GM12878 (cell line): ENCODE results near the gene COL24A1.

Experiments
- BACH1 ChIP-seq: fragments of 450-650 bp; IDR thresholded peaks from 2 replicates; pipeline ENCODE4 v1.6.1; 2017; ENCODE audit warnings: mild to moderate bottlenecking, borderline replicate concordance
- CBX5 ChIP-seq: sonication (generic); IDR thresholded peaks from 2 replicates; pipeline ENCODE4 v1.6.1; 2016; ENCODE audit warnings: low read depth, moderate library complexity, mild to moderate bottlenecking, inconsistent platforms
- CTCF ChIP-seq, 3 experiments: IDR thresholded peaks in 2 of 3; conservative IDR thresholded peaks in 1 of 3; 2 replicates each; pipeline ENCODE4 v1.5.1; 2011; ENCODE audit warnings: low read depth in 3 of 3, low read length in 3 of 3, mild to moderate bottlenecking in 3 of 3, control low read depth in 2 of 3, moderate library complexity in 2 of 3, inconsistent platforms in 1 of 3, mixed read lengths in 1 of 3; ENCODE audit not compliant: control insufficient read depth in 2 of 3, insufficient read depth in 1 of 3; ENCODE audit errors: extremely low read depth in 1 of 3
- NBN ChIP-seq: fragments of 450-650 bp; IDR thresholded peaks from 2 replicates; pipeline ENCODE4 v1.6.1; 2016
- PBX3 ChIP-seq: IDR thresholded peaks from 2 replicates; pipeline ENCODE4 v1.6.1; 2011; ENCODE audit warnings: mild to moderate bottlenecking, low read depth, low read length, moderate library complexity; ENCODE audit not compliant: insufficient replicate concordance
- RBBP5 ChIP-seq: fragments of 200-600 bp; sonication (generic); conservative IDR thresholded peaks from 2 replicates; pipeline ENCODE4 v1.6.1; 2016
- SUZ12 ChIP-seq: fragments of 200-600 bp; sonication (generic); IDR thresholded peaks from one replicate; pipeline ENCODE4 v1.6.1; 2018; ENCODE audit warnings: antibody characterized with exemption, mild to moderate bottlenecking; ENCODE audit not compliant: unreplicated experiment
- TAF1 ChIP-seq: IDR thresholded peaks from 2 replicates; pipeline ENCODE4 v1.6.1; 2011; ENCODE audit warnings: mild to moderate bottlenecking, low read depth, low read length, borderline replicate concordance
- USF1 ChIP-seq: IDR thresholded peaks from 2 replicates; pipeline ENCODE4 v1.6.1; 2011; ENCODE audit warnings: borderline replicate concordance, low read depth, mild to moderate bottlenecking, moderate library complexity, mixed read lengths, low read length; ENCODE audit not compliant: insufficient read depth; ENCODE audit errors: extremely low read length
- ZNF592 ChIP-seq: fragments of 450-650 bp; IDR thresholded peaks from 2 replicates; pipeline ENCODE4 v1.6.1; 2017; ENCODE audit warnings: mild to moderate bottlenecking, moderate library complexity

- TF ChIP-seq NBN (no peak), TAF1 (no peak), SUZ12 (no peak), CTCF (IDR thresholded peaks at IDR 0.05 in 2 of 3, conservative IDR thresholded peaks at IDR 0.05 in 1 of 3; ENCODE audit: control insufficient read depth in 2 of 3, extremely low read depth in 1 of 3, insufficient read depth in 1 of 3, low read depth in 3 of 3, low read length in 3 of 3) (no peak), RBBP5 (no peak), BACH1 (no peak), ZNF592 (no peak), PBX3 (no peak), CBX5 (no peak), USF1 (no peak)
Observed at GRCh38 chr1:86137436-86137835, 19.1 kb downstream of the COL24A1 start.
